Effector memory CD4-positive, alpha-beta T cell (primary cell): ENCODE data around the gene HTR2B.

ENCODE experiments used
- DNase-seq, 3 donors: peaks; one replicate each; pipeline ENCODE4 v3.0.0-alpha.2; 2020
- H3K27ac ChIP-seq: 2 replicates; pipeline ENCODE4 v1.7.0; 2013; ENCODE audit warnings: mild to moderate bottlenecking, low read length, moderate library complexity; ENCODE audit not compliant: insufficient read depth, poor library complexity, severe bottlenecking
- H3K27me3 ChIP-seq: replicated peaks from 2 replicates; pipeline ENCODE4 v1.7.0; 2013; ENCODE audit warnings: mild to moderate bottlenecking, low read length; ENCODE audit not compliant: insufficient read depth, control insufficient read depth, poor library complexity, severe bottlenecking
- H3K36me3 ChIP-seq: 2 replicates; pipeline ENCODE4 v1.7.0; 2013; ENCODE audit warnings: mild to moderate bottlenecking, low read length, moderate library complexity; ENCODE audit not compliant: control insufficient read depth, insufficient read depth
- H3K4me1 ChIP-seq: 2 replicates; pipeline ENCODE4 v1.7.0; 2013; ENCODE audit warnings: low read length, mild to moderate bottlenecking; ENCODE audit not compliant: control insufficient read depth, insufficient read depth, poor library complexity, severe bottlenecking
- H3K4me3 ChIP-seq: 2 replicates; pipeline ENCODE4 v1.7.0; 2013; ENCODE audit warnings: low read length, low read depth, mild to moderate bottlenecking; ENCODE audit not compliant: insufficient read depth, poor library complexity, severe bottlenecking
- H3K9me3 ChIP-seq: 2 replicates; pipeline ENCODE4 v1.7.0; 2013; ENCODE audit warnings: mild to moderate bottlenecking, low read length, moderate library complexity; ENCODE audit not compliant: control insufficient read depth

Gene HTR2B

DNA sequence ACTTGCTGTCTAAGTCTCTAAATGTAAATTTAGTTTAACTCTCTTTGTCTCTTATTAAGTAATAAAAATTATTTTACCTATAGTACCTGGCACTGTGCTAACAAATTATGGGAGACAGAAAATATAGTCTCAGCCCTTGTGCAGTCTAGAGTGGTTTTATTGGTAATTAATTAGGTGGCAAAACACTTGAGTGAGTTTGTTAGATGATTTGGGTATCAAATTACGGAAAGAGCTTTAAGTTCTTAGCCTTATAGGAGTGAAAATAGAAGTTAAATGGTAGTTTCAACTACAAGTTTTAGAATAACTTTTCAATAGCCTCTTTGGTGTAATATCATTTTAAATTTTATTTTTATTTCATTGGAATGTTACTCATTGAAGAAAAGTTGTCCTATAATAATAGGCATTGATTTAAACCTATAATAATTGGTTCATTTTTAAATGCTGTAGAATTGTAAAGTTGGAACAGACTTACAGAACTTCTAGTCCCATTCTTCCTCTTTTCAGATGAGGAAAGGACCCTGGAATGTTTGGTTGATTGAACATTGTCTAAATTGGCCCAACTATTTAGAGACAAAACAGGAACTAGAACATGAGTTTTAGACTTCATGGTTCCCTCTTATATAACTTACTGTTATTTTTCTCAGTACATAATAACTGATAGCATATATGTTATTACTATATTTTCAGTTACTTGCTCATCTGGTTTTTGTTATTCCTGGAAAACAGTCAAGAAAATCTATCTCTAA is 10.2 kb upstream of the HTR2B start:
- no peaks in the 10 kb centered on the region for H3K9me3 ChIP-seq
- no peak overlapping the region for H3K27ac ChIP-seq
- DNase-seq = no peak
- H3K4me3 ChIP-seq = no peak overlapping the region
- H3K27me3 ChIP-seq = no peaks in the 10 kb centered on the region
- no peaks in the 10 kb centered on the region for H3K4me1 ChIP-seq
- H3K36me3 ChIP-seq = no peaks in the 10 kb centered on the region

GRCh38 chr2:231133365-231134099 is 8.7 kb upstream of the HTR2B start:
- no peaks in the 10 kb centered on the region for H3K4me1 ChIP-seq

GRCh38 chr2:231132129-231132528 is 7.3 kb upstream of the HTR2B start:
- H3K9me3 ChIP-seq = no peaks in the 10 kb centered on the region
- H3K36me3 ChIP-seq = no peaks in the 10 kb centered on the region
- no peak for DNase-seq
- no peaks in the 10 kb centered on the region for H3K4me1 ChIP-seq
- no peak overlapping the region for H3K27ac ChIP-seq
- H3K27me3 ChIP-seq = no peaks in the 10 kb centered on the region
- H3K4me3 ChIP-seq = no peak overlapping the region

More at GRCh38 chr2:231133365-231134099, 8.7 kb upstream of the HTR2B start:
- Histone ChIP-seq H3K27ac (no peak overlapping the region), H3K4me3 (no peak overlapping the region), H3K27me3 (no peaks in the 10 kb centered on the region), H3K36me3 (no peaks in the 10 kb centered on the region), H3K9me3 (no peaks in the 10 kb centered on the region)
- DNase-seq = no peak

GRCh38 chr2:231130336-231131056 is 5.7 kb upstream of the HTR2B start:
- no peak for DNase-seq
- Histone ChIP-seq H3K27me3 (no peaks in the 10 kb centered on the region), H3K27ac (no peak overlapping the region), H3K4me1 (no peaks in the 10 kb centered on the region), H3K9me3 (no peaks in the 10 kb centered on the region), H3K36me3 (no peaks in the 10 kb centered on the region), H3K4me3 (no peak overlapping the region)

GRCh38 chr2:231129216-231129615 is 4.4 kb upstream of the HTR2B start:
- H3K27ac ChIP-seq = no peak overlapping the region
- no peak overlapping the region for H3K4me3 ChIP-seq
- no peaks in the 10 kb centered on the region for H3K9me3 ChIP-seq
- no peaks in the 10 kb centered on the region for H3K27me3 ChIP-seq
- no peak for DNase-seq
- no peaks in the 10 kb centered on the region for H3K4me1 ChIP-seq
- no peaks in the 10 kb centered on the region for H3K36me3 ChIP-seq

DNA sequence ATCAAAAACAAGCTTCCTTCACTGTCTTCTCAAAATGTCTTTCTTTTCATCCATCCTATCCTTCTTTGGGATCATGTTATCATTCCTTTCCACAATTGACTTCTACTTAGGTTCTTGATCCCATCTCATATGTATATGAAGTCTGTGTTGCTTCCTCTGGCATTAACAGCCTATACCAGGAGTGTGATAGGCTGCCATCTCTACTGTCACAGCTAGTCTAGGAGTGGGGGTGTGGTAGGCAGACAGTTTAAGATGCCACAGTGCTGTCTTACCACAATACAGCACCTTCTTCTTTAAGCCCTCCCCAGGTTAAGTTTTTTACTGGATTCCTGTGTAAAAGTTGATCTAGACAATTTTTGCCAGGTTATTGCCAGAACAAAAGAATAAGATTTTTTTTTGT is 3.7 kb upstream of the HTR2B start:
- Histone ChIP-seq H3K9me3 (no peaks in the 10 kb centered on the region), H3K27me3 (no peaks in the 10 kb centered on the region), H3K4me3 (no peak overlapping the region), H3K27ac (no peak overlapping the region), H3K36me3 (no peaks in the 10 kb centered on the region), H3K4me1 (no peaks in the 10 kb centered on the region)
- no peak for DNase-seq

DNA sequence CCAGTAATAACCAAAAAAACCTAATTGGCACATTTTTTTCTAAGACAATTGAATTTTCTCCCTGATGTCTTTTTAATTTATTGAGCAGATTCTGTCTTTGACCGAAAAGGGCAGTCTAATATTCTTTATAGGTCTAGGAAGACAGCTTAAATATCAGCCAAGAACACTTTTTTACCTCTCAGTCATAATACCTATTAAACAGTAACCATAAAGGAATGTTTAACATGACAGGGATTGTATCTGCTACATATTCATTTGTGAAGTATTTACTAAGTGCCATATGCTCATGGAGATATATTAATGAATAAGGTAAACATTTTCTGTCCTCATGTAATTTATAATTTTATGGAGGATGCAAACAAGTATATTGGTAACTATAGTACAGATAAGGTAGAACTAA is 3.1 kb upstream of the HTR2B start:
- H3K27ac ChIP-seq = no peak overlapping the region
- no peaks in the 10 kb centered on the region for H3K36me3 ChIP-seq
- no peak for DNase-seq

GRCh38 chr2:231127480-231127879 is 2.6 kb upstream of the HTR2B start:
- Histone ChIP-seq H3K36me3 (no peaks in the 10 kb centered on the region), H3K9me3 (no peaks in the 10 kb centered on the region), H3K27ac (no peak overlapping the region), H3K27me3 (no peaks in the 10 kb centered on the region), H3K4me1 (no peaks in the 10 kb centered on the region), H3K4me3 (no peak overlapping the region)
- DNase-seq = no peak

More for the DNA sequence above, 3.1 kb upstream of the HTR2B start:
- H3K4me3 ChIP-seq = no peak overlapping the region
- H3K9me3 ChIP-seq = no peaks in the 10 kb centered on the region
- H3K4me1 ChIP-seq = no peaks in the 10 kb centered on the region
- H3K27me3 ChIP-seq = no peaks in the 10 kb centered on the region

GRCh38 chr2:231126123-231126522 is 1.3 kb upstream of the HTR2B start:
- Histone ChIP-seq H3K27me3 (no peaks in the 10 kb centered on the region), H3K4me1 (no peaks in the 10 kb centered on the region), H3K4me3 (no peak overlapping the region), H3K27ac (no peak overlapping the region), H3K36me3 (no peaks in the 10 kb centered on the region), H3K9me3 (no peaks in the 10 kb centered on the region)
- DNase-seq = no peak
